Measurements from ENCODE around the gene RRP1B. TPM values are rescaled to one million over a fixed set of nuclear protein-coding genes. Genes with fewer than 3 reads are reported as not detected.

Gene RRP1B
- polyA plus RNA-seq, 3 donors = 3.3 to 6.1 (median 4.5) TPM

- no peak overlapping the region for H3K4me3 ChIP-seq (replicated peaks in 1 of 3; ENCODE audit: low read depth in 2 of 3, low read length in 3 of 3)
- no peaks in the 10 kb centered on the region for H3K27me3 ChIP-seq (ENCODE audit: control insufficient read depth in 2 of 2, insufficient read depth in 2 of 2, low read length in 2 of 2)
- Mint-ChIP-seq H3K27me3 (ENCODE audit: low read depth in 3 of 3) (peaks cover 3 to 4% (median 3%) of the 10 kb centered on the region in 3 donors), H3K4me1 (no peaks in the 10 kb centered on the region), H3K36me3 (no peaks in the 10 kb centered on the region), H3K9me3 (peaks cover 0 to 10% (median 4%) of the 10 kb centered on the region in 7 donors), H3K27ac (no peak overlapping the region), H3K4me3 (no peak overlapping the region)
- no peak for TF ChIP-seq CTCF (IDR thresholded peaks at IDR 0.05)
- H3K9me3 ChIP-seq (replicated peaks in 1 of 2; ENCODE audit: control insufficient read depth in 1 of 2, insufficient read depth in 1 of 2, low read length in 2 of 2) = peaks cover 0 to 5% of the 10 kb centered on the region in 2 donors
- no peak overlapping the region for H3K9ac ChIP-seq (ENCODE audit: insufficient read depth, low read length, poor library complexity, severe bottlenecking)
- no peaks in the 10 kb centered on the region for H3K79me2 ChIP-seq (ENCODE audit: insufficient read depth, low read length)
- intact Hi-C loops (cut with micrococcal nuclease) = loop anchor here in 1 of 2 donors (10.0 kb wide), 1 partner anchor 302 kb away; no protein-coding TSS in a partner anchor
- no peak for DNase-seq
- no peaks in the 10 kb centered on the region for H4K20me1 ChIP-seq (ENCODE audit: insufficient read depth, low read length)
- H3K4me1 ChIP-seq (ENCODE audit: control insufficient read depth in 1 of 2, insufficient read depth in 2 of 2, low read length in 2 of 2) = no peaks in the 10 kb centered on the region
- H3K27ac ChIP-seq (ENCODE audit: low read depth in 1 of 2, low read length in 2 of 2) = no peak overlapping the region
- H2AFZ ChIP-seq (ENCODE audit: insufficient read depth, low read depth, low read length, poor library complexity, severe bottlenecking) = no peak overlapping the region
- WGBS (ENCODE audit: insufficient coverage) = 79% methylated on average over 2 of the region's 3 CpGs
- no peaks in the 10 kb centered on the region for H3K36me3 ChIP-seq (replicated peaks in 1 of 2; ENCODE audit: control insufficient read depth in 1 of 2, insufficient read depth in 2 of 2, low read length in 2 of 2)
- H3K4me2 ChIP-seq (replicated peaks; ENCODE audit: extremely low read depth, low read length, poor library complexity, severe bottlenecking) = no peak overlapping the region
Observed at GRCh38 chr21:43626390-43626789, 33.0 kb upstream of the RRP1B start.

- intact Hi-C loops (cut with micrococcal nuclease) = loop anchor here in 1 of 2 donors (10.0 kb wide), 1 partner anchor 303 kb away; no protein-coding TSS in a partner anchor
- Mint-ChIP-seq H3K4me1 (no peaks in the 10 kb centered on the region), H3K4me3 (no peak overlapping the region), H3K27ac (no peak overlapping the region), H3K27me3 (ENCODE audit: low read depth in 3 of 3) (peaks cover 2 to 4% (median 3%) of the 10 kb centered on the region in 3 donors), H3K36me3 (no peaks in the 10 kb centered on the region), H3K9me3 (peaks cover 0 to 8% (median 3%) of the 10 kb centered on the region in 7 donors)
- H3K9me3 ChIP-seq (replicated peaks in 1 of 2; ENCODE audit: control insufficient read depth in 1 of 2, insufficient read depth in 1 of 2, low read length in 2 of 2) = peaks cover 0 to 5% of the 10 kb centered on the region in 2 donors
- H3K4me3 ChIP-seq (replicated peaks in 1 of 3; ENCODE audit: low read depth in 2 of 3, low read length in 3 of 3) = no peak overlapping the region
- no peak overlapping the region for H3K9ac ChIP-seq (ENCODE audit: insufficient read depth, low read length, poor library complexity, severe bottlenecking)
- H2AFZ ChIP-seq (ENCODE audit: insufficient read depth, low read depth, low read length, poor library complexity, severe bottlenecking) = no peak overlapping the region
- H3K36me3 ChIP-seq (replicated peaks in 1 of 2; ENCODE audit: control insufficient read depth in 1 of 2, insufficient read depth in 2 of 2, low read length in 2 of 2) = no peaks in the 10 kb centered on the region
- WGBS (ENCODE audit: insufficient coverage) = 100% methylated on average over 2 of the region's 2 CpGs
- no peak for TF ChIP-seq CTCF (IDR thresholded peaks at IDR 0.05)
- no peaks in the 10 kb centered on the region for H3K4me1 ChIP-seq (ENCODE audit: control insufficient read depth in 1 of 2, insufficient read depth in 2 of 2, low read length in 2 of 2)
- no peak overlapping the region for H3K4me2 ChIP-seq (replicated peaks; ENCODE audit: extremely low read depth, low read length, poor library complexity, severe bottlenecking)
- no peaks in the 10 kb centered on the region for H3K27me3 ChIP-seq (ENCODE audit: control insufficient read depth in 2 of 2, insufficient read depth in 2 of 2, low read length in 2 of 2)
- no peaks in the 10 kb centered on the region for H3K79me2 ChIP-seq (ENCODE audit: insufficient read depth, low read length)
- no peak overlapping the region for H3K27ac ChIP-seq (ENCODE audit: low read depth in 1 of 2, low read length in 2 of 2)
- no peaks in the 10 kb centered on the region for H4K20me1 ChIP-seq (ENCODE audit: insufficient read depth, low read length)
- no peak for DNase-seq
Observed at GRCh38 chr21:43627527-43627926, 31.8 kb upstream of the RRP1B start.

All from CD14-positive monocyte (primary cell).